CD4-positive, alpha-beta T cell treated with Interleukin-15 for 4 hours (primary cell): Measurements from ENCODE around the gene CKMT2.
A peak's percentile ranks its signal among the peaks of the same experiment; 100 is the strongest.
"Not testable (repeated sequence)": the region's sequence is repeated elsewhere in the genome, so short reads cannot be mapped to it uniquely, and the experiment has no call there.

Source experiments
- DNase-seq: peaks from one replicate; pipeline ENCODE4 v3.0.0-alpha.2; 2020; ENCODE audit warnings: low spot score

The CKMT2 gene

GRCh38 chr5:81251922-81252321 is 18.8 kb downstream of the CKMT2 start:
- no peak for DNase-seq

- no peak for DNase-seq
Measured at GRCh38 chr5:81252904-81253303, 19.8 kb downstream of the CKMT2 start.

- no peak for DNase-seq
Measured at GRCh38 chr5:81253875-81254274, 20.8 kb downstream of the CKMT2 start.

- DNase-seq = no peak
Measured at GRCh38 chr5:81254886-81255559, 21.9 kb downstream of the CKMT2 start.

GRCh38 chr5:81256766-81257165 is 23.6 kb downstream of the CKMT2 start:
- no peak for DNase-seq

GRCh38 chr5:81262796-81263195 is 29.7 kb downstream of the CKMT2 start:
- DNase-seq = not testable (repeated sequence)

- DNase-seq = no peak
Measured at GRCh38 chr5:81265101-81265500, 32.0 kb downstream of the CKMT2 start.

- DNase-seq = no peak
Measured at GRCh38 chr5:81268521-81269196, 35.5 kb downstream of the CKMT2 start.

- no peak for DNase-seq
Measured at GRCh38 chr5:81269751-81270393, 36.8 kb downstream of the CKMT2 start.

GRCh38 chr5:81270394-81271027 is 37.4 kb downstream of the CKMT2 start:
- DNase-seq = not testable (repeated sequence)

GRCh38 chr5:81283976-81284375 is 50.9 kb downstream of the CKMT2 start:
- no peak for DNase-seq

GRCh38 chr5:81286059-81286617 is 53.0 kb downstream of the CKMT2 start:
- DNase-seq = no peak

GRCh38 chr5:81288021-81288433 is 54.9 kb downstream of the CKMT2 start:
- DNase-seq = no peak

- DNase-seq = no peak
Measured at GRCh38 chr5:81290146-81290545, 57.0 kb downstream of the CKMT2 start.

- no peak for DNase-seq
Measured at GRCh38 chr5:81292130-81292529, 59.0 kb downstream of the CKMT2 start.

- DNase-seq = not testable (repeated sequence)
Measured at GRCh38 chr5:81294021-81294420, 60.9 kb downstream of the CKMT2 start.

- DNase-seq = no peak
Measured at GRCh38 chr5:81297531-81297930, 64.4 kb downstream of the CKMT2 start.

GRCh38 chr5:81300921-81301270 is 67.8 kb downstream of the CKMT2 start:
- no peak for DNase-seq

GRCh38 chr5:81301271-81302015 is 68.3 kb downstream of the CKMT2 start, which contains the start of gene ZCCHC9:
Gene ZCCHC9 (plus strand): TSS chr5:81301587. CDS start chr5:81304758, 3,171 bp downstream.
- peak; percentile 91 for DNase-seq

- no peak for DNase-seq
Measured at GRCh38 chr5:81302596-81302995, 69.5 kb downstream of the CKMT2 start.

- DNase-seq = no peak
Measured at GRCh38 chr5:81303563-81303962, 70.4 kb downstream of the CKMT2 start.

GRCh38 chr5:81305785-81306184 is 72.7 kb downstream of the CKMT2 start:
- no peak for DNase-seq
